Heart right ventricle (tissue), 16 donors: ENCODE data around the gene PTGES2. TPM values are rescaled to one million over a fixed set of nuclear protein-coding genes. Genes with fewer than 3 reads are reported as not detected.

Experiments used
- ATAC-seq, 8 donors: fragments of 200-7000 bp; cut with Tn5 transposase; one replicate each; pipeline ENCODE4 v1.9.1; 2020; ENCODE audit warnings: mild to moderate bottlenecking in 8 of 8, moderate library complexity in 8 of 8, moderate number of reproducible peaks in 1 of 8
- DNase-seq, 2 donors: peaks; one replicate each; pipeline ENCODE4 v3.0.0-alpha.2; 2020
- H3K27ac ChIP-seq, 10 donors: fragments of 200-600 bp; sonication (generic) in 2 of 10; one replicate each; pipeline versions ENCODE4 v1.5.0 to v1.8.0; 2020 to 2022; ENCODE audit warnings: mild to moderate bottlenecking in 3 of 10
- H3K27me3 ChIP-seq, 7 donors: fragments of 200-600 bp; one replicate each; pipeline ENCODE4 v1.8.0; 2021 to 2022; ENCODE audit warnings: mild to moderate bottlenecking in 2 of 7
- H3K36me3 ChIP-seq, 9 donors: fragments of 200-600 bp; sonication (generic) in 1 of 9; one replicate each; pipeline versions ENCODE4 v1.5.0 to v1.8.0; 2020 to 2022; ENCODE audit warnings: mild to moderate bottlenecking in 2 of 9
- H3K4me1 ChIP-seq, 9 donors: fragments of 200-600 bp; sonication (generic) in 1 of 9; one replicate each; pipeline versions ENCODE4 v1.5.0 to v1.8.0; 2020 to 2022; ENCODE audit warnings: mild to moderate bottlenecking in 4 of 9
- H3K4me3 ChIP-seq, 10 donors: fragments of 200-600 bp; sonication (generic) in 2 of 10; one replicate each; pipeline versions ENCODE4 v1.5.0 to v1.8.0; 2020 to 2022; ENCODE audit warnings: mild to moderate bottlenecking in 7 of 10, moderate library complexity in 2 of 10
- H3K9me3 ChIP-seq, 11 donors: fragments of 200-600 bp in 10 of 11; sonication (generic) in 2 of 11; one replicate each; pipeline versions ENCODE4 v1.5.0 to v1.8.0; 2013 to 2022; ENCODE audit warnings: mild to moderate bottlenecking in 2 of 11, control low read depth in 1 of 11, moderate library complexity in 1 of 11
- WGBS, 2 donors: extraction: QIAGEN DNeasy Blood & Tissue Kit; methylation state at CpG; one replicate each; pipeline ENCODE4 v1.1.7; 2013; ENCODE audit warnings: inconsistent platforms in 1 of 2; 5-methylcytosine and 5-hydroxymethylcytosine counted together
- intact Hi-C, 10 donors: fragments of 100-400 bp; cut with DNase I; formaldehyde crosslinking; loops; one replicate each; pipeline versions ENCODE4 v1.11.1 to v1.14.2; 2022
- polyA plus RNA-seq, 2 donors: library from polyadenylated mRNA; stranded (reverse); fragments of 200-250 nt; gene quantifications; one replicate each; pipeline ENCODE4 v1.2.3, GENCODE V29; 2013
- total RNA-seq, 10 donors: library from RNA; stranded (reverse); fragmentation: NEBNext Ultra II Directional in 3 of 10; extraction: Animal tissue kit (Norgen Biotek cat#: 25700) in 3 of 10; gene quantifications; one replicate each; pipeline versions ENCODE4 v1.2.1 to v1.2.4, GENCODE V29; 2021 to 2023
- TF ChIP-seq, protein P1 (sequence below), 9 donors: fragments of 200-600 bp; sonication (generic) in 2 of 9; IDR thresholded peaks; one replicate each; pipeline versions ENCODE4 v1.5.0 to v1.8.0; 2021 to 2022; ENCODE audit warnings: antibody characterized with exemption in 9 of 9, mild to moderate bottlenecking in 5 of 9, moderate library complexity in 1 of 9
- donor health status: Arrhythmogenic right ventricular cardiomyopathy.
- donor health status: ischemic (EF 13 %, LVEDD 7.1; RV severe dilation, severe dysfunction).
- donor health status: healthy with polysubstance abuse.
- donor health status: DM: no; HTN: yes; CAD: no.
- donor health status: DM: no; HTN: no; CAD: no.
- donor health status: ischemic (EF 25% LVEDD 6.9; RV normal size, moderate dysfunction).
- donor health status: ischemic (EF 25% LVEDD 5.7; RV mildly dilated, moderate dysfunction).
- donor health status: healthy.
- donor health status: DM: yes; HTN: yes; CAD: no.
- donor health status: Ischemic cardiomyopathy.
- donor health status: ischemic (EF 35%, LVEDD 5.7; RV mildly dilated, moderate dysfunction).
- donor health status: nonischemic (EF 11% LVEDD 7.7; RV severe dilation, severe dysfunction).
- donor health status: DM: yes; HTN: yes; CAD: no.
- donor health status: PGD.
- donor health status: ischemic (EF 29% LVEDD 5.4; RV normal size, mild dysfunction).
- donor health status: nonischemic (EF 23%, LVEDD 6.1; RV moderate dilation, normal function).

PTGES2 gene
- total and polyA plus RNA-seq, 12 donors: 117 to 166 (median 147) TPM

DNA sequence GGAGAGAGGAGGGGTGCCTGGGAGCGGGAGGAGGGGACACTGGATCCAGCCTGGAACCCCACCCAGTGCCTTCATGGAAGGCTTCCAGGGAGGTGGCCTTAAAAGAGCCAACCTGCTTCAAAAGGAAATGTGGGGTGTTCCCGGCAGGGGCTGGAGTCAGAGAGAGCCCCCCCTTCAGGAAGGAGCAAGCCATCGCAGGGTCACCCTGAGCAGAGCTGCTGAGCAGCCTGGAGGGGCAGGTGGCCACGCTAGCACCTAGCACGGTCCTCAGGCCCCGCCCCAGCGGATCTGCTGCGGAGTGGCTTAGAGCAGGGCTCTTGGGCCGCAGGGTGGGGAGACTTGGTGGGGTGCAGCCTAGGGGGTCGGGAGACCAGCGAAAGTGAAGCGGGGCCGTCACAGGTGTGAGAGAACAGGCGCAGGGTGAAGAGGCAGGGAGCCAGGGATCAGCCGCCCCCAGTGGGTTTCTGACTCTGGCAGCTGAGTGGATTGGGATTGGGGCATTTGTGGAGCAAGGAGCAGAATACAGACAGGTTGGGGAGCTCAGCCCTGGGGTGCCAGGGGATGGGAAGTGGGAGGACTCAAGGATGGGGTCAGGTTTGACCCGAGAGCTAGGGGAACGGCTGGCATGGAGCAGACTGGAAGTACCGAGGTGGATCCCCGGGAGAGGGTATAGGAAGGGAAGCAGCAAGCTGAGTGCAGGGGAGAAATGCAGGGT is 23.2 kb upstream of the PTGES2 start:
- intact Hi-C loops: no loop called here
- Histone ChIP-seq H3K36me3 (no peaks in the 10 kb centered on the region), H3K27ac (no peak overlapping the region), H3K4me1 (peaks cover 5 to 25% (median 10%) of the 10 kb centered on the region in 9 donors), H3K9me3 (no peaks in the 10 kb centered on the region), H3K4me3 (no peak overlapping the region), H3K27me3 (no peaks in the 10 kb centered on the region)
- WGBS, 2 donors: 73 to 74% methylated on average over 19 of the region's 19 CpGs
- no peak for DNase-seq
- TF ChIP-seq, protein P1, sequence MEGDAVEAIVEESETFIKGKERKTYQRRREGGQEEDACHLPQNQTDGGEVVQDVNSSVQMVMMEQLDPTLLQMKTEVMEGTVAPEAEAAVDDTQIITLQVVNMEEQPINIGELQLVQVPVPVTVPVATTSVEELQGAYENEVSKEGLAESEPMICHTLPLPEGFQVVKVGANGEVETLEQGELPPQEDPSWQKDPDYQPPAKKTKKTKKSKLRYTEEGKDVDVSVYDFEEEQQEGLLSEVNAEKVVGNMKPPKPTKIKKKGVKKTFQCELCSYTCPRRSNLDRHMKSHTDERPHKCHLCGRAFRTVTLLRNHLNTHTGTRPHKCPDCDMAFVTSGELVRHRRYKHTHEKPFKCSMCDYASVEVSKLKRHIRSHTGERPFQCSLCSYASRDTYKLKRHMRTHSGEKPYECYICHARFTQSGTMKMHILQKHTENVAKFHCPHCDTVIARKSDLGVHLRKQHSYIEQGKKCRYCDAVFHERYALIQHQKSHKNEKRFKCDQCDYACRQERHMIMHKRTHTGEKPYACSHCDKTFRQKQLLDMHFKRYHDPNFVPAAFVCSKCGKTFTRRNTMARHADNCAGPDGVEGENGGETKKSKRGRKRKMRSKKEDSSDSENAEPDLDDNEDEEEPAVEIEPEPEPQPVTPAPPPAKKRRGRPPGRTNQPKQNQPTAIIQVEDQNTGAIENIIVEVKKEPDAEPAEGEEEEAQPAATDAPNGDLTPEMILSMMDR (IDR thresholded peaks at IDR 0.05): peak in 6 of 9 donors; percentile 16 to 49 (median 26)
- ATAC-seq: peak in 7 of 8 donors; percentile 12 to 49 (median 18)

DNA sequence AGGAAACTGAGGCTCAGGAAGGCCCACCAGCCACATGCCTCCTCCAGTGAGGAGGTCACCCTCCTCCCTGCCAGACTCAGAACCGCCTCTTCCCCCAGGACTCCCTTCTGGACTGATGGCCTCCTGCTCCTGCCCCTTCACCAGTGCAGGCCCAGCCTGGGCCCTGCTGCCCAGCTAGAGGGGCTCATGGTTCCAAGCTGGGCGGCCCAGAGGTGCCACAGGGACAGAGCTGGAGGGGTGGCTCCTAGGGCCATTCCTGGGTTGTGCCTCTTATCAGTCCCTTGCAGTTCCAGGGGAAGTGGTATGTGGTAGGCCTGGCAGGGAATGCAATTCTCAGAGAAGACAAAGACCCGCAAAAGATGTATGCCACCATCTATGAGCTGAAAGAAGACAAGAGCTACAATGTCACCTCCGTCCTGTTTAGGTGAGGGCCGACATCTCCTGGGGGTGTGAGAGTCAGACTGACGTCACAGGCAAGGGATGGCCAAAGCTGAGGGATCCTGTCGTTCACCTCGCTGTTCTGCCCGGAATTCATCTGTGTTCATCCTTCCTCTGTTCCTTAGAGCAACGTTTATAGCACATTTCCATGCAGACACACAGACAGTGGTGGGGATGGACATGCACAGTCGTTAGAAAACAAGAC is 22.5 kb upstream of the PTGES2 start:
- H3K9me3 ChIP-seq: no peaks in the 10 kb centered on the region
- peak overlapping the region in 1 of 10 donors; percentile 34 for H3K27ac ChIP-seq

DNA sequence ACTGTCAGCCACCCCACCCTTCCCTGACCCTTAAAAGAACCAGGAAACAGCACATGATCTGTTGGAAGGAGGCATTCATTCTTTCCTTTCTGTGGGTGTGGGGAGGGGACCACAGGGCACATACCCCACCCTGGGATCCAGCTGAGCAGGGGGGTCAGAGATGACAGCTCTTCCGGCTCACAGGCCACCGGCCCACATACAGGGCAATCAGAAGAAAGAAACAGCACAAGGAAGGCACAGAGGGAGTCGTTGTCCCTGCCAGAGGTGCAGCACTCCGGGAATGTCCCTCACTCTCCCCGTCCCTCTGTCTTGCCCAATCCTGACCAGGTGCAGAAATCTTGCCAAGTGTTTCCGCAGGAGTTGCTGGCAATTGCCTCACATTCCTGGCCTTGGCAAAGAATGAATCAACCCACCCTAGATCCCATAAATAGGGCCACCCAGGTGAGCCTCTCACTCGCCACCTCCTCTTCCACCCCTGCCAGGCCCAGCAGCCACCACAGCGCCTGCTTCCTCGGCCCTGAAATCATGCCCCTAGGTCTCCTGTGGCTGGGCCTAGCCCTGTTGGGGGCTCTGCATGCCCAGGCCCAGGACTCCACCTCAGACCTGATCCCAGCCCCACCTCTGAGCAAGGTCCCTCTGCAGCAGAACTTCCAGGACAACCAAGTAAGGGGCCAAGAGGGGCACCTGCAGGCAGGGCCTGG is 21.6 kb upstream of the PTGES2 start, which contains the start of gene LCN2:
TSS of gene LCN2 (plus strand) at position 453 of the 701 bp plus-strand sequence. CDS start at position 526, 73 bp downstream.
- intact Hi-C loops: no loop called here
- ATAC-seq: peak in 2 of 8 donors; percentile 11 to 15
- H3K27me3 ChIP-seq: no peaks in the 10 kb centered on the region
- TF ChIP-seq, protein P1 (IDR thresholded peaks at IDR 0.05): no peak
- H3K4me3 ChIP-seq: no peak within 1 kb of the TSS
- H3K9me3 ChIP-seq: no peaks in the 10 kb centered on the region
- no peak for DNase-seq
- peaks cover 5 to 27% (median 11%) of the 10 kb centered on the region in 9 donors for H3K4me1 ChIP-seq
- 65 to 66% methylated on average over 9 of the region's 9 CpGs for WGBS, 2 donors
- H3K36me3 ChIP-seq: no peaks in the 10 kb centered on the region
- peak within 1 kb of the TSS in 2 of 10 donors; percentile 27 to 34 for H3K27ac ChIP-seq

More for the DNA sequence above, 22.5 kb upstream of the PTGES2 start:
- H3K27me3 ChIP-seq: no peaks in the 10 kb centered on the region
- 57 to 58% methylated on average over 11 of the region's 11 CpGs for WGBS, 2 donors
- DNase-seq (peak in 1 of 2 donors; percentile 6), ATAC-seq (peak in 1 of 8 donors; percentile 3)
- H3K36me3 ChIP-seq: no peaks in the 10 kb centered on the region
- no peak overlapping the region for H3K4me3 ChIP-seq
- peaks cover 5 to 25% (median 10%) of the 10 kb centered on the region in 9 donors for H3K4me1 ChIP-seq
- TF ChIP-seq, protein P1 (IDR thresholded peaks at IDR 0.05): no peak
- intact Hi-C loops: no loop called here

DNA sequence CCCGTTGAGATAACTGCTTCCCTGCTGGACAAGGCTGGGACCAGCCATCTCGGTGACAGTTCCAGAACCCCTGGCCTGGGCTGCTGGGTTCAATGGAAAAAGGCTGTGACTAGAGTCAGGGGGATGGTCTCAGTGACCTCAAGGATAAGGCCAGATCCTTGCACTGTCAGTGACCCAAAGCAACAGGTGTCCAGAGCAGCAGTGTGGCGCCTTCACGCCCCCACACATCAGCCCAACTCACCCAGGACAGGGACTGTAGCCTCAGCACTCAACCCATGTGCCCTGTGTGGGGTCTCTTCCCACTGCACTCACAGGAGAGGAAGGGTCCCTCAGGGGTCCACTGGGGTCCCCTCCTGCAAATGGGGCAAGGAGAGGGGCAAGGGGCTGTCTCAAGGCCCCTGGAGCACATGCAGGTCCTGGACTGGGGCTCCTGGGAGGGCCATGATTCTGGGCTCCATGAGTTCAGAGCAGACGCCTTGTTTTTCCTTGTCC is 21.0 kb upstream of the PTGES2 start:
- Histone ChIP-seq H3K36me3 (no peaks in the 10 kb centered on the region), H3K27ac (no peak overlapping the region), H3K9me3 (no peaks in the 10 kb centered on the region), H3K27me3 (no peaks in the 10 kb centered on the region), H3K4me3 (no peak overlapping the region), H3K4me1 (peaks cover 8 to 33% (median 17%) of the 10 kb centered on the region in 9 donors)
- 87 to 89% methylated on average over 5 of the region's 5 CpGs for WGBS, 2 donors
- TF ChIP-seq, protein P1 (IDR thresholded peaks at IDR 0.05): no peak
- intact Hi-C loops: no loop called here
- DNase-seq (peak in 1 of 2 donors; percentile 2), ATAC-seq (no peak)
